GM10266 (cell line): Measurements from ENCODE around the gene ARHGAP30.
A peak's percentile ranks its signal among the peaks of the same experiment; 100 is the strongest.

ENCODE experiments used
- DNase-seq: peaks from one replicate; pipeline ENCODE4 v3.0.0; 2012; ENCODE audit errors: extremely low spot score
- CTCF ChIP-seq: IDR thresholded peaks from 2 replicates; pipeline ENCODE4 v1.5.1; 2012; ENCODE audit warnings: mild to moderate bottlenecking, low read depth; ENCODE audit not compliant: control insufficient read depth, insufficient read depth; ENCODE audit errors: missing control alignments

Gene ARHGAP30

DNA sequence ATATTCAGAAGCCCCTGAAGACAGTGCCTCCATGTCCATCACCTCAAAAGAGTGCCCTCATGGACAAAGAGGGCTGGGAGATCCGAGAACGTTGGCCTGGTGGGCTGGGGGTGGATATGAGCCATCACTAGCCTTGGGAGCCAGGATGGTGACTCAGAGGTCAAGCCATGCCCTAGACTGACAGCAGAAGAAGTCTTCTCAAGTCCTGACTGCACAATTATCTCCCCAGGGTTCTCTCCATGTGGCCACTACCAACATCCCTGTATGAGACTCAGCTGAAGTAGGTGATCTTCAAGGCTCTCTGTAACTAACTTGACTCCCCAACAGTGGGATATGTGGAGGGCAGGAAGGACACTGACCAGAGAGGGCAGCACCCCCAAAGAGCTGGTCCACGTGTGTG lies 16.8 kb downstream of the ARHGAP30 start:
- no peak for DNase-seq
- TF ChIP-seq CTCF = no peak

DNA sequence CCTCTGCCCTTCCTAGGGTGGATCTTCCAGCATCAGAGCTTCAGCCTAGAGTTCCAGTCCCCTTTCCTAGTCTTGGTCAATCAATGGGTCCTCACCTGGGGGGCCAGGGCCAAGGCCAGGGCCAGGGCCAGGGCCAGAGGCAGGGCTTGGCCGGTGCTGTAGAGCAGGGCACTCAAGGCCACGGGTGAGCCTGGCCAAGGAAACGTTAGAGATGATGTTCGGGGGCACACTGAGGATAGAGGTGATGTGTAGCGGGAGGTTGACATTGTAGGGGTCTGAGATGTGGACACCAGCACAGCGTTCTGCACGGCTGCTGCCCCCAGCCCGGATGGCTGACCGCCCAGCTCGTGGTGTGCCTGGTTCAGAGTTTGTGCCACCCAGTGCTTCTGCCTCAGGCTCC lies 18.5 kb downstream of the ARHGAP30 start:
- no peak for DNase-seq
- TF ChIP-seq CTCF = no peak

DNA sequence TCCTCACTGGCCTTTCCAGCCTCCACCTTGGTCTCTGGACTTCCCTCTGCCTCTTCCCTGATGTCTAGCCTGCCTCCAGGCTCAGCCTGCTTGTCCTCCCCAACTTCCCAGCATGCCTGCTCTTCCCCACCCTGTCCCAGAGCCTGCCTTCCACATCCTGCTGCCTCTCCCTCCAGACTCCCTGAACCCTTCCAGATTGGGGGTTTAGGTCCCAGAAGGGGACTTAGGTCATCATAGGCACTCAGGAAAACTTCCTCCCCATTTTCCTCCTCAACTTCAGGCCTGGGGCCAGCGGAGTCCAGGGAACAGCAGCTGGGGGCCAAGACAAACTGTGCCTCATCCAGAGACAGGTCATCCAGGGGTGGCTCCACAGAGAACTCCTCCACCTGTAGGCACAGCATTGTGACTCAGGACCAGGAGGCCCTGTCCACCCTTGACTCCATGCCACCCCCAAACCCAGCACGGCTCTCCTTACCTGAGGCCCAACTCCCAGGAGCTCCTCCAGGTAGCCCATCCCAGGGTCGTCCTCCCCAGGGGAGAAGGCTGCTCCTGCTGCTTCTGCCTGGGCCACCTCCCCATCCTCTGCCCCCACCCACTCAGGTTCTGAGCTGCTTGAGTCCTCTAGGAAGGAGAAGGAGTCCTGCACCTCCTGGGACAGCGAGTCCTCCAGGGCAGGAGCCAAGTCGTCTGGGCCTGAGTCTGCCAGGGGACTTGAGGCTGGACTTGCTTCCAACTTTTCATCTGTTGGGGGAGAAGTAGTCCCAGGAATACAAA lies 20.6 kb downstream of the ARHGAP30 start:
- TF ChIP-seq CTCF = no peak
- DNase-seq = no peak

DNA sequence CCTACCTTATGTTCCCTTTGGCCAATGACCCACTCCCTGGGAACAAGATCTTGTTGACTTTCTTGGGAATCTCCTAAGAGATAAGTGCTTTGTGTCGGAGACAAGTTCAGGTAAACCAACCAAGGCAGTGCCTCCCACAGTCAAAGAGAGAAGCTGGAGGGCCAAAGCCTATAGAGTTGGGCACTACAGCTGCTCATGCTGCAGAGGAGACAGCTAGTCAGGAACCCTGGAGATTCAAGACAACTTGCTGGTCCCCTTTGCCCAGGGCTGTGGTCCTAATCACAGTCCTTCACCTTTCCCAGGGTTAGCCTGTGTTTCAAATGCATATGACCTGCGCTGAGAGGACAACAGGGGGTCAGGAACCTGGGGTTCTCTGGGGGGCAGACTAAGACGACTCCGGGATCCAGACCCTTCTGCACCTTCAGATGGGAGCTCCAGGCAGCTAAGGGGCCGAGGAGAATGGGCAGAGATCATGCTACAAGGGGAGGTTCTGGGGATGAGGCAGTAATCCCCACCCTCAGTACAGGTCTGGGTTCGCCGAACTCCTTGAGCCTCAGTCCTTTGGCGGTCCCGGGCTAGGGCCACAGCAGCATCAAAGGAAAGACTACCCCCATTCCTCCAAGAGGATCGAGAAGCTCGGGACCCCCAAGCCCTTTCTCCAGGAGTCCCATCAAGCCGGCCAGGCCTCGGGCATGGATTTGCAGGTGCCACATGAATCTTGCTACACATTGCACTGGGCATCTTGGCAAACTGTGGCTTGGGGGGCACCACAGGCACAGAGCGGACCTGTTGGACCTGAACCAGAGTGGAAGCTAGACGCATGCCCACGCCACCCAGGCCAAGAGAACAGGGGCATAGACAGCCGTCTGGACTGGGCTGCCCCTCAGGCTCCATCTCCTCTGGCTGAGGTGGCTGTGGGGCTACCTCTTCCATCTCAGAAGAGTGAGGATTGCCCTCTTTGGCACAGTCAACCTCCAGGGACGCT lies 22.0 kb downstream of the ARHGAP30 start:
- DNase-seq = no peak
- no peak for TF ChIP-seq CTCF

DNA sequence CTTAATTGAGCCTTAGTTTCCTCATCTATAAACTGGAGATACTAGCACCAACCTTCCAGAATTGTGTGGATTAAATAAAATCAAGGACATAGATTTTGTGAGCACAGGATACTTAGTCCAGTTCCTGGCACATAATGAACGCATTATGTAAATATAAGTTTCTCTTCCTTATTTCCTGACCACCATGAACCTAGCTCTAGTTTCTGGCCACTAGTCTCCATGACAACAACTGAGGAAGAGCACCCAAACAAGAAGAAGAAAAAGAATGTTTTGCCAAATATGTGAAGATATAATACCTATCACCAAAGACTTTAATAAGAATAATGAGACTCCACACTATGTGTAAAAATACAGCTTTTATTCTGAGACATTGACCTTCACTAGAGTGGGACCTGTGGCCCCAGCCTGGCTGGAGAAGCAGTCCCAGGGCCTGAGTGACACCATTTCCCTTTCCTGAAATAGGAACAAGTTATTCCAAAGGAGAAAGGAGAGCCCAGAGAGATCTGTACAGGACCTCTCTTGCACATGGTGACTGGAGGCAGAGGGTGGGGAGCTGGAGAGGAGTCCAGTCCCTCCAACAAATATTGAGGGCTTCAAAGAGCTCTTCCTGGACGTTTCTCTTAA lies 23.0 kb downstream of the ARHGAP30 start:
- DNase-seq = peak; percentile 83
- no peak for TF ChIP-seq CTCF

- no peak for TF ChIP-seq CTCF
- peak; percentile 91 for DNase-seq
These were observed 23.7 kb downstream of the ARHGAP30 start, which contains the start of gene USF1 for GRCh38 chr1:161045736-161046604. Gene USF1, minus strand, starts transcription at chr1:161045977. Its CDS starts 2,702 bp downstream, at chr1:161043275.
